Measurements from ENCODE around the gene AP4S1.
"Not testable (repeated sequence)": the region's sequence is repeated elsewhere in the genome, so short reads cannot be mapped to it uniquely, and the experiment has no call there.

The AP4S1 gene

GRCh38 chr14:31084385-31084784 lies 58.9 kb downstream of the AP4S1 start:
- TF ChIP-seq MZF1 (tag by site-specific recombination; IDR thresholded peaks at IDR 0.05; ENCODE audit: borderline replicate concordance) (no peak), ZBTB20 (tag by site-specific recombination; IDR thresholded peaks at IDR 0.05) (peak; percentile 63)
- Histone ChIP-seq H3K4me1 (ENCODE audit: control insufficient read depth, insufficient read depth, low read length) (peaks cover 10% of the 10 kb centered on the region; the same call in 1 of the 2 replicates), H3K4me3 (ENCODE audit: low read depth, low read length) (no peak overlapping the region), H3K9me3 (ENCODE audit: control insufficient read depth, insufficient read depth, low read depth, low read length) (no peaks in the 10 kb centered on the region), H3K27ac (ENCODE audit: extremely low read depth, low read depth, low read length) (no peak overlapping the region), H3K36me3 (ENCODE audit: control insufficient read depth in 2 of 2, insufficient read depth in 1 of 2, low read length in 2 of 2) (no peaks in the 10 kb centered on the region; a peak in 1 of 3 replicates)
- POLR2A ChIA-PET = no interaction called here
- CTCF ChIA-PET = interaction anchor here (0.7 kb wide), 1 partner anchor 105 kb away, joined by 3 read pairs; no protein-coding TSS in a partner anchor

GRCh38 chr14:31085027-31085426 lies 59.6 kb downstream of the AP4S1 start:
- TF ChIP-seq ZNF16 (tag by site-specific recombination; IDR thresholded peaks at IDR 0.05; ENCODE audit: low read depth) = no peak
- no peak for TF ChIP-seq ZNF768 (tag by site-specific recombination; IDR thresholded peaks at IDR 0.05)
- TF ChIP-seq ZFHX2 (tag by site-specific recombination; conservative IDR thresholded peaks at IDR 0.05) = no peak
- no peak for TF ChIP-seq ZNF175 (tag by site-specific recombination; IDR thresholded peaks at IDR 0.05)
- no peak for TF ChIP-seq ZNF26 (tag by site-specific recombination; IDR thresholded peaks at IDR 0.05)
- TF ChIP-seq ZNF530 (tag by site-specific recombination; IDR thresholded peaks at IDR 0.05; ENCODE audit: low read depth) = no peak
- no peak for TF ChIP-seq ZNF791 (tag by site-specific recombination; IDR thresholded peaks at IDR 0.05)
- no peak for TF ChIP-seq ZNF473 (tag by site-specific recombination; IDR thresholded peaks at IDR 0.05)
- no peak for TF ChIP-seq ZFP3 (tag by site-specific recombination; IDR thresholded peaks at IDR 0.05; ENCODE audit: low read depth)
- TF ChIP-seq ZNF248 (tag by site-specific recombination; IDR thresholded peaks at IDR 0.05) = no peak
- TF ChIP-seq HOXA7 (CRISPR knock-in tag; IDR thresholded peaks at IDR 0.05; ENCODE audit: borderline replicate concordance) = no peak
- TF ChIP-seq ZNF19 (tag by site-specific recombination; IDR thresholded peaks at IDR 0.05; ENCODE audit: low read depth) = no peak
- TF ChIP-seq ZNF549 (tag by site-specific recombination; IDR thresholded peaks at IDR 0.05) = no peak
- no peak for TF ChIP-seq ZNF211 (tag by site-specific recombination; IDR thresholded peaks at IDR 0.05; ENCODE audit: low read depth)
- no peak for TF ChIP-seq TRIM28 (IDR thresholded peaks at IDR 0.05; ENCODE audit: borderline replicate concordance, low read length)
- TF ChIP-seq ZSCAN18 (tag by site-specific recombination; IDR thresholded peaks at IDR 0.05) = no peak
- no peak for TF ChIP-seq MZF1 (tag by site-specific recombination; IDR thresholded peaks at IDR 0.05; ENCODE audit: borderline replicate concordance)
- no peak for TF ChIP-seq ZNF654 (tag by site-specific recombination; IDR thresholded peaks at IDR 0.05; ENCODE audit: low read depth)
- no peak for TF ChIP-seq ZNF394 (tag by site-specific recombination; IDR thresholded peaks at IDR 0.05; ENCODE audit: borderline replicate concordance)
- no peak for TF ChIP-seq ELK4 (IDR thresholded peaks at IDR 0.05; ENCODE audit: borderline replicate concordance, low read depth, low read length)

GRCh38 chr14:31086466-31086865 lies 61.0 kb downstream of the AP4S1 start:
- H3K4me1 ChIP-seq (ENCODE audit: control insufficient read depth, insufficient read depth, low read length) = peaks cover 10% of the 10 kb centered on the region
- H3K9me3 ChIP-seq (ENCODE audit: control insufficient read depth, insufficient read depth, low read depth, low read length); POLR2A ChIA-PET; H3K36me3 ChIP-seq (ENCODE audit: control insufficient read depth in 2 of 2, insufficient read depth in 1 of 2, low read length in 2 of 2); H3K27ac ChIP-seq (ENCODE audit: extremely low read depth, low read depth, low read length); CTCF ChIA-PET; H3K4me3 ChIP-seq (ENCODE audit: low read depth, low read length): not testable (repeated sequence)

More at GRCh38 chr14:31085027-31085426, 59.6 kb downstream of the AP4S1 start:
- CTCF ChIA-PET = interaction anchor here (0.7 kb wide), 1 partner anchor 83 kb away, joined by 3 read pairs; no protein-coding TSS in a partner anchor
- Histone ChIP-seq H3K4me1 (ENCODE audit: control insufficient read depth, insufficient read depth, low read length) (peaks cover 9% of the 10 kb centered on the region; the same call in 1 of the 2 replicates), H3K4me3 (ENCODE audit: low read depth, low read length) (no peak overlapping the region), H3K27ac (ENCODE audit: extremely low read depth, low read depth, low read length) (no peak overlapping the region), H3K36me3 (ENCODE audit: control insufficient read depth in 2 of 2, insufficient read depth in 1 of 2, low read length in 2 of 2) (no peaks in the 10 kb centered on the region; a peak in 1 of 3 replicates), H3K9me3 (ENCODE audit: control insufficient read depth, insufficient read depth, low read depth, low read length) (no peaks in the 10 kb centered on the region)
- POLR2A ChIA-PET = no interaction called here

Data from HEK293 (cell line).